Skin epidermis (tissue), 12 donors: ENCODE data around the gene MYL6B.

Experiments used
- H3K27ac ChIP-seq, 21 experiments: fragments of 200-600 bp; sonication (generic) in 11 of 21; one replicate each; pipeline ENCODE4 v1.5.0; 2020; ENCODE audit warnings: mild to moderate bottlenecking in 3 of 21, inconsistent platforms in 2 of 21, moderate library complexity in 2 of 21
- H3K4me3 ChIP-seq, 7 experiments: fragments of 200-600 bp; sonication (generic) in 2 of 7; one replicate each; pipeline ENCODE4 v1.5.0; 2020; ENCODE audit warnings: inconsistent platforms in 2 of 7, mild to moderate bottlenecking in 2 of 7, moderate library complexity in 1 of 7

MYL6B gene

DNA sequence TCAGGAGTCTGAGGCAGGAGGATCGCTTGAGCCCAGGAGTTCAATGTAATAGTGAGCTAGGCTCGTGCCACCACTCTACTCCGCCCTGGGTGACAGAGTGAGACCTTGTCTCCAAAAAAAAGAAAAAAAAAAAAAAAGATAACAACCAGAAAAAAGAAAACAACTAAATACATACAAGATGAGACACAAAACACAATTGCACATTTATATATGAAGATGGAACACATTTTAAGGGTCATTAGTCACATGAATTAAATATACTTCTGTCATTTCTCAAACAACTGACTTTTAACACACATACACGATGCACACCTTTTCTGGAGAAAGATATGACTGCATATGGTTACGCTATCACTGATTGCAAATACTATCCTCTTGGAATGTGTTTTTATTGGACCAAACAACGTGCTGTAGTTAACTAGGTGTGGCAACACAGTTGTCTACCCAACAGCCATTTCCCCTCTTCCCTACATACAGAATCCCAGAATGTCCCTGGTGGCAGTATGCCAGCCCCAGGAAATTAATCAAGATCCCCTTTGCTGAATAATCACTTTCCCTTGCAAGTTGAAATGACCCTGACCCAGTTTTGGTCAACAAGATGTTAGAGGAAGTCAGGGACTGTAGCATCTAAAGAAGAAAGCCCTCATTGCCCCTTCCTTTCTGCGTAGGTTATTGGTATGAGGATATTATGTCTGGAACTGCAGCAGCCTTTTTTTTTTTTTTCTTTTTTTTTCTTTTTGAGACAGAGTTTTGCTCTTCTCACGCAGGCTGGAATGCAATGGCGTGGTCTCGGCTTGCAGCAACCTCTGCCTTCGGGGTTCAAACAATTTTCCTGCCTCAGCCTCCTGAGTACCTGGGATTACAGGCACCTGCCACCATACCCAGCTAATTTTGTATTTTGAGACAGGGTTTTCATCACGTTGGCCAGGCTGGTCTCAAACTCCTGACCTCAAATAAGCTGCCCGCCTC, 5.6 kb upstream of the MYL6B start:
- no peak overlapping the region for H3K4me3 ChIP-seq
- peak overlapping the region in 2 of 21 experiments; percentile 4 to 11 for H3K27ac ChIP-seq

- H3K27ac ChIP-seq: peak overlapping the region in 1 of 21 experiments; percentile 14
- H3K4me3 ChIP-seq: no peak overlapping the region
Measured at GRCh38 chr12:56150563-56150962, 1.8 kb upstream of the MYL6B start.

GRCh38 chr12:56151672-56152131, 685 bp upstream of the MYL6B start:
- Histone ChIP-seq H3K4me3 (peak overlapping the region; percentile 40 to 64 (median 53)), H3K27ac (peak overlapping the region; percentile 66 to 97 (median 93))

- peak overlapping the region in 19 of 21 experiments; percentile 68 to 97 (median 93) for H3K27ac ChIP-seq
- H3K4me3 ChIP-seq: peak overlapping the region; percentile 40 to 64 (median 53)
Measured at GRCh38 chr12:56152756-56153677, 630 bp downstream of the MYL6B start.

DNA sequence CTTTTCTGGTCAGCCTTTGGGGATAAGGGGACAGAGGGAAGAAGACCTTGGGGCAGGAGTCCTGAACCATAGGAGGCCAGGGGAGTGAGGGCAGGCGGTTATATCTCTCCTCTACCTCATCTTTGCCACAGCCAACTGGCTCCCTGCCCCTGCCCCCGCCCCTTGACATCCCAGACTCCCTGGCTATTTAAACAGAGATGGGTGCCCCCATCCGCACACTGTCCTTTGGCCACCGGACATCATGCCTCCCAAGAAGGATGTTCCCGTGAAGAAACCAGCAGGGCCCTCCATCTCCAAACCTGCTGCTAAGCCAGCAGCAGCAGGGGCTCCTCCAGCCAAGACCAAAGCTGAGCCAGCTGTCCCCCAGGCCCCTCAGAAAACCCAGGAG, 1.3 kb downstream of the MYL6B start:
- H3K27ac ChIP-seq: peak overlapping the region in 3 of 21 experiments; percentile 15 to 90 (median 25)

DNA sequence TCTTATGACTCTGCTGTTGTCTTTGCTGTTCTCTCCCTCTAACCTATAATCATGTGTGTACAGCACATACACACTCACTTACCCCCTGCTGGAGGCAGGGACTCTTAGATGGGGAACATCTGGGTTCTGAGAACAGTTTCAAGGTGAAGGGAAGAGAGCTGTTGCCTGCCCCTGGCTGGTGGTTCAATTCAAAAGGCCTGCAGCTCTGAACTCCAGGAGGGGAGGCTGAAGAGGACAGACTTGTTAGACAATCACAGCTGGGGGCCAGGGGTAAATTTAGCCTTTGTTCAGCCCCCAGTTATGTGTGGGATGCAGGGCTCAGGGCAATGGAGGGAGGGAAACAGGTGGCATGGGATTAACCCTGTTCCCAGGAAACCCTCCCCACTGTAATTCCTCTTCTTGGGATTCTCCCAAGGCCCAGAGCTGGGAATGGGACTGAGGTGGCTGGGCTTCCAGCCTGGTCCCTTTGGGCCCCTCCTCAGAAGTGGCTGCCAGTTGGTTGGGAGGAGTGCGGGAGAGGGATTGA, 1.9 kb downstream of the MYL6B start:
- no peak overlapping the region for H3K4me3 ChIP-seq
- peak overlapping the region in 1 of 21 experiments; percentile 25 for H3K27ac ChIP-seq

More for the DNA sequence above, 1.3 kb downstream of the MYL6B start:
- no peak overlapping the region for H3K4me3 ChIP-seq

DNA sequence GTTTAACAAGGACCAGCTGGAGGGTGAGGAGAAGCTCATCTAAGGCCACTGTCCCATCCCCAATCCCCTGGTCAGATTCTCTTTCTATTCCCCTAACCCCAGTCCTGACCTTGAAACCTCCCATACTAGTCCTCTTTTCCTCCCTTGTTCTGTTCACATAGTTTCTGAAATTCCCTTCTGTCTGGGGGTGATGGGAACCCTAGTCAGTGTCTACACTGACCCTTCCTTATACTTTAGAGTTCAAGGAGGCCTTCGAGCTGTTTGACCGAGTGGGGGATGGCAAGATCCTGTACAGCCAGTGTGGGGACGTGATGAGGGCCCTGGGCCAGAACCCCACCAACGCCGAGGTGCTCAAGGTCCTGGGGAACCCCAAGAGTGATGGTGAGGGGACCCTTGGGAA, 2.4 kb downstream of the MYL6B start:
- no peak overlapping the region for H3K27ac ChIP-seq
- H3K4me3 ChIP-seq: no peak overlapping the region

GRCh38 chr12:56155256-56155845, 3.0 kb downstream of the MYL6B start:
- Histone ChIP-seq H3K27ac (no peak overlapping the region), H3K4me3 (no peak overlapping the region)

DNA sequence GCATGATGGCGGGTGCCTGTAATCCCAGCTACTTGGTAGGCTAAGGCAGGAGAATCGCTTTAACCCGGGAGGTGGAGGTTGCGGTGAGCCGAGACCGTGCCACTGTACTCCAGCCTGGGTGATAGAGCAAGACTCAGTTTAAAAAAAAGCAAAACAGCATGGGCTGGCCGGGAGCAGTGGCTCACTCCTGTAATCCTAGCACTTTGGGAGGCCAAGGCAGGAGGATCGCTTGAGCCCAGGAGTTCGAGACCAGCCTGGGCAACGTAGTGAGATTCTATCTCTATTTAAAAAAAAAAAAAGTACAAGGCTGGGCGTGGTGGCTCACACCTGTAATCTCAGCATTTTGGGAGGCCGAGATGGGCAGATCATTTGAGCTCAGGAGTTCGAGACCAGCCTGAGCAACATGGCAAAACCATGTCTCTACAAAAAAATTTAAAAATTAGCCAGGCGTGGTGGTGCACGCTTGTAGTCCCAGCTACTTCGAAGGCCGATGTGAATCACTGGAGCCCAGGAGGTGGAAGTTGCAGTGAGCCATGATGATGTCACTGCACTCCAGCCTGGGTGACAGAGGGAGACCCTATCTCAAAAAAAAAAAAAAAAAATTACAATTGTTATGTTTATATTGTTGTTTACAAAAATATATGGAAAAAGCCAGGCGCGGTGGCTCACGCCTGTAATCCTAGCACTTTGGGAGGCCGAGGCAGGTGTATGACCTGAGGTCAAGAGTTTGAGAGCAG, 4.2 kb downstream of the MYL6B start:
- Histone ChIP-seq H3K4me3 (peak overlapping the region; percentile 64 to 79 (median 76)), H3K27ac (peak overlapping the region in 20 of 21 experiments; percentile 94 to 99 (median 97))

DNA sequence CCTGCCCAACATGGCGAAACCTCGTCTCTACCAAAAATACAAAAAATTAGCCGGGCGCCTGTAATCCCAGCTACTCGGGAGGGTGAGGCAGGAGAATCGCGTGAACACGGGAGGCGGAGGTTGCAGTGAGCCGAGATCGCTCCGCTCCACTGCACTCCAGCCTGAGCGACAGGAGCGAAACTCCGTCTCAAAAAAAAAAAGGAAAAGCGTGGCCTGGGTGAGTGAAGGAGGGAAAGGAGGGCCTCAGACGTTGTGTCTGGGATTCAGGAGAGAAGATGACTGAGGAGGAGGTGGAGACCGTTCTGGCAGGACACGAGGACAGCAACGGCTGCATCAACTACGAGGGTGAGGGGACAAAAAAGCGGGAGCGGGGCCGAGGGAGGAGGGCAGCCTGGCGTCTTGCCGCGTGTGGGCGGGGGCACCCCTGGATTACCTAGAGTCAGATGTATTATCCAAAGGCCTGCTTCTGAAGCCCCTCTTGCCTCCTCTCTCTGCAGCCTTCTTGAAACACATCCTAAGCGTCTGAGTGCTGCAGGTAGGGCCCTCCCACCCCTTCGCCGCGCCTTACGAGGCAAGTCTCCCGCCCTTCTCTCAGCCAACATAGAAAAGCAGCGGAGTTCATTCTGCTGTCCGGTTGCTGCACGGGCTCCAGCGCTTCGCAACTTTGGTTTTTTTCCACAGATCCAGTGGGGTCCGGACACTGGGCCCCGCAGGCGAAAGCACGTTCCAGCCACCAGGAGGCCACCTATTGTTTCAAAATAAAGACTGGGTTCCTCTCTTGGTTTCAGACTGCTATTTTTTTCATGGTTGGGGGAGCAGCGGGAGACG, 5.0 kb downstream of the MYL6B start:
- H3K27ac ChIP-seq: peak overlapping the region in 20 of 21 experiments; percentile 94 to 99 (median 97)
- H3K4me3 ChIP-seq: peak overlapping the region; percentile 64 to 79 (median 76)

DNA sequence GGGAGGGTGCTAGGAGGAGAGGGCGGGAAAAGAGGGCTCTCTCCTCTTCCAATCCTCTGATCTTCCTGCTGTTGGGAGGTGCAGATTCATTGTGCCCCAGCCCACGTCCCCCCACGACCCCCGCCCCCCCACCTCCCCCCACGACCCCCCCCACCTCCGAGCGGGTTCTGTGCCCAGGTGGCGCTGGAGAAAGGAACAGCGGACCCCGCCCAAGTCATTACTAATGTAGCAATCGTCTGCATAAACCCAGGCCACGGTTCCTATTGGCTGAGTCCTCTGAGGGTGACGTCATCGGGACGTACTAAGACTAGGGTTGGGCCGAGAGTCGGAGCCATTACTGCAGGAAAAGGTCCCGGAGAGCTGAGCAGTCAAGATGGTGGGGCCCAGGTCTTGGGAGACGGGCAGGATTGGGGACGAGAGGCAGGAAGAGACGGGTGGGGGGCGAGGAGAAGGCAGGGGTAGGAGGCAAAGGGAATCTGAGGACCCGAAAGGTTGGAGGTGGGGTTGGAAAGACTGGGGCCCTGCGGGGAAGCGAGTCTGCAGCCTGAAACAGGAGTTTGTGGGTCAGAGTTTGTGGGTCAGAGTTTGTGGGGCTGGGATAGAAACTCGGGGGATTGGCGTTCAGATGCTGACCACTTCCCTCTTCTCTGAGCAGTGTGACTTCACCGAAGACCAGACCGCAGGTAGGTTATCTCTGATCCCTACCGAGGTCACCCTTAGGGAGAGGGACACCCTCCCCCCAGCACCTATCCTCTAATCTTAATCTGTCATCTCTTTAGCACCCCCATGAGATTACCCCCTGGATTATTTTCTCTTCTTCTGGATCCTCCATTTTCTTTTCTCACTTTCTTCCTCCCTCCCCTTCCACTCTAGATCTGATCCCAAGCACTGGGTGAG, 5.9 kb downstream of the MYL6B start, which contains the start of gene MYL6:
Gene MYL6, plus strand, starts transcription at position 331 of the 897 bp plus-strand sequence. Its CDS starts 43 bp downstream, at position 374.
- Histone ChIP-seq H3K4me3 (peak within 1 kb of the TSS; percentile 64 to 79 (median 76)), H3K27ac (peak within 1 kb of the TSS; percentile 82 to 99 (median 97))

DNA sequence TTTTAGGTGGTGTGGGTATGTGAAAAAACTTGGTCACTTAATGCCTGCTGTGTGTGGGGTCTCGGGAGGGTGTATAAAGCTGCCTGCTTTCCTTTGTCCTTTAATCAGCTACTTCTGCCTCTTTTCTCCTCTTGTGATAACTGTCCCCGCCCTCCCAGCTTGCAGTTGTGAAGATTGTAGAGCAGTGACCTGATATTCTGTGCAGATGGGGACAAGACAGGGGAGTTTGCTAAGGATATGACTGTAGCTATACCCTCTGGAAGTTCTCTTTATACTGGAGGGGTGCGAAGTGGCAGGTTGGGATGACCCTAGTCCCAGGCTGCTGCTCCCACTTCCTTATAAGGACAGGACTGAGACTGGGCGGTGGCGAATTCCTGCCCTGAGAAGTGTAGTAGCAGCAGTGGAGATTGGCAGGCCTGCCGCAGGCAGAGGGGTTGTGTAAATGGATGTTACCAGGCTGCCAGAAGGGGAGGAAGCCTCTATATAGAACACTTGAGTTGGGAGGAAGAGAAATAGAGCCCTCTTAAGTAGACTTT, 6.6 kb downstream of the MYL6B start:
- Histone ChIP-seq H3K27ac (peak overlapping the region; percentile 82 to 99 (median 97)), H3K4me3 (peak overlapping the region; percentile 64 to 79 (median 76))

GRCh38 chr12:56159482-56160192, 7.2 kb downstream of the MYL6B start:
- peak overlapping the region in 20 of 21 experiments; percentile 94 to 99 (median 97) for H3K27ac ChIP-seq
- peak overlapping the region; percentile 64 to 79 (median 76) for H3K4me3 ChIP-seq

GRCh38 chr12:56160193-56160763, 7.9 kb downstream of the MYL6B start:
- H3K4me3 ChIP-seq: peak overlapping the region; percentile 64 to 79 (median 76)
- peak overlapping the region in 19 of 21 experiments; percentile 6 to 99 (median 97) for H3K27ac ChIP-seq
